NCI-H1694 (cell line): Measurements from ENCODE around the gene CYB561.

Experiments used
- DNase-seq: peaks from one replicate; lab custom pipeline; 2025; lab: John Stamatoyannopoulos, UW

The CYB561 gene

DNA sequence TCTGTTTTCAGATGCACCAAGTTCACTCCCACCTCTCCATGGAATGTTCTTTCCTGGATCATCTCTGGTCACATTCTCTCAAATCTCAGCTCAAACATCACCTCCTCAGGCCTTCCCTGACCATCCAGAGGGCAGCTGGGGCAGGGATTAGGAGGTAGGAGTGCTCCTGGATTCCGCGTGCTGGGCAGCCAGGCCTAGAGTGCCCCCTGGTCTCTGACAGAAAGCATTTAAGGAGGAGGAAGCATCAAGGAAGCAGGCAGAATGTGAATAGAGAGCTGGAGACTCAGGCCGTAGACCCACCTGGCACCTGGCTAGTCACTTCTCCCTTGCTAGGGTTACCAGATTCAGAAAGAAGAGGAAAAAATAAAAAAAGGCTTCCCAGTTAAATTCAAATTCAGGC is 2.5 kb upstream of the CYB561 start:
- DNase-seq, result no peak

DNA sequence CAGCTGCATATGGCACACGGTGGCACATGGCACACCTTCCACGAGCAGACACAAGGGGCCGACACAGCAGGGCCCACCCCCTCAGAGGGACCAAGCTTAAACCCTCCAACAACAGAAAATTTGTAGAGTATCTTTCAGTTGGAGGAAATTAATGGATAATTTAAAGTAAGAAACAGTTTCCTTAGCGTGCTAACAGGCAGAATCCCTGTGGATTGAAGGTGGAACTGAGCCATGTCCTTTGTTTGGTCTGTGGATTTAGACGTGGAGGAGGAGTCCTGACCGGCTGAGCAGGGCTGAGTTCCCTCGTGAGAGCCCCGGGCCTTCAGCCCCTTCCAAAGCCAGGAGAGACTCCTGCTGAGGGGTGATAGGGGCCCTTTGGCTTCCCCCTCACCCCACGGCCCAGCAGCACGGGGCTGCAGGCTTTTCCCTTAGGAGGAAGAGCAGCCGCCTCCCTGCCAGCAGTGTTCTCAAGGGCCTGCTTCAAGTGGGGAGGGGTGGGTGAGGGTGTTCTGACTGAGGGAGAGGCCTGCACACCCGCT is 1.4 kb upstream of the CYB561 start:
- DNase-seq, result no peak

DNA sequence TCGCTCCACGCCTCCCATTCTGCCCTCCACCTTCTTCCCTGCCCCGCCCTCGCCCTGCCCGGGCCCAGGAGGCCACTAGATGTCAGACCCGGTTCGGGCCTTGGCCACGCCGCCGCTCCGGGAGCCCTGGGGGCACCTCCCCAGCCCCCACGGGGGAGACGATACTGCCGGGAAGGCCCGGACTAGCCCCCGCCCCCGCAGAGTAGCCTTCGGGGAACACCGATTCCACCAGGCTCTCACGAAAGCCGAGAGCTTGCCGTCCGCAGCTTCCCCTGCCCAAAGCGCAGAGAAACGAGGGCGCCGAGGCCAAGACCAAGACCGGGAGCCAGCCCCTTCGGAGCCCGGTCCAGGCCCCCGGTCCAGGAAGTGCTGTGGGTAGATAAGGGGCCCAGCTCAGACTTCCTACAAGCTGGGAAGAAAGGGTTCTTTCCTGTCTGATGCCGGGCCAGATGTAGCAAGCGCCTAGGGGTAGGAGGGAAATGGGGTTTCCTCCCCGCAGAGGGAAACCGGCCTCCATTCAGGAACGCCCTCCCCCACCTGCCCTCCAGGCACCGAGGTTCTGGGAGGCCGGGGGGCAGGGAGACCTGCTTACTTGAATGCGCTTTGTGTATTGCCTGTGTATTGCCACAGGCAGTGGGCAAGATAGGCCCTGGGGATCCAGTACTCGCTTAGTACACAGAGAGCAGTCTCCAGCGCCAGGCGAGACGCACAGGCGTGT is 806 bp upstream of the CYB561 start:
- DNase-seq, result no peak

DNA sequence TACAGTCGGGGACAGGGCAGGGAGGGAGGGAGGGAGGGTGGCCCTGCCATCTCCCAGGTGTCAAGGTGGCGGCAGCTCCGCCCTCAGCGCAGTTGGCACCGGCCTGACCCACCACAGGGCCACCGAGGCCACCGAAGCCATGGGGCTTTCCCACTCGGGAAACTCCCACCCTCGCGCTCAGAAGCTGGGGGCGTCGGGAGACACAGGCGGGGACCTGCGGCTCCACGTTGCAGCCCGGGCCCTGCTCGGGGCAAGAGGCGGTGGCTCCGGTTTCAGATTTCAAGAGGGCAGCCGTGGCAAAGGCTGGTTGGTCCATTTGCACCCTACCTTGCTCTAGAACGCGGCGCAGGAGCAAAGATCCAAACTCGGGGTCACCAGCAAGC is 544 bp downstream of the CYB561 start:
- DNase-seq, result no peak

DNA sequence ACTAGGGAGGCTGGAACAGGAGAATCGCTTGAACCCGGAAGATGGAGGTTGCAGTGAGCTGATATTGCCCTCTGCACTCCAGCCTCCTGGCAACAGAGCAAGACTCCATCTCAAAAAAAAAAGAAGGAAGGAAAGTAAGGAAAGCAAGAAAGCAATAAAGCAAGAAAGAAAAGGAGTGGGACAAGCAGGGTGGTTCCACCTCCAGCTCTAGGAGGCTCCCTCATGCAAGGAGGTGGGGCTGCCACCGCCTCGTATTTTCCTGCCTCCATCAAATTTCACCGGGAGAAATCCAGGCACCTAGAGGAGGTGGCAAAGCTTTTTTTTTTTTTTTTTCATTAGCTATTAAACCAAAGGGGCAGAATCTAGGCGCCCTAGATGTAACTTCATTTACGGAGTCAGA is 1.0 kb downstream of the CYB561 start:
- no peak for DNase-seq

DNA sequence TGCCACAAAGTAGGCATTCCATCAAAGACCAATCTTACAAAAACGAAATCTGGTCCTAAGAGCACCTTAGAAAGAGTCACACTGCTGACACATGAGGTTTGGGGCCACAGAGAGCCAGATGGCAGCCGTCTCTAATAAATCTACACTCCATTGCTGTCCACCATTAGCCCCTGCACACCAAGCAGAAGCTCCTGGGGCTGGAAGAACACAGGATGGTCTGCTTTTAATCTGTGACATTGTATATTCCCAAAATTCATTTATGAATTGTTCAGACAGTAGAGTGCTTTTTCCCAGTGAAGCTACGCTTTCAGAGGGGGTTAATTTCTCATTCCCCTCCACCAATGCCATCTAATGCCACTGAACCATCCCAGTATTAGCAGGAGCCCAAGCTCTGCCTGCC is 1.6 kb downstream of the CYB561 start:
- no peak for DNase-seq

DNA sequence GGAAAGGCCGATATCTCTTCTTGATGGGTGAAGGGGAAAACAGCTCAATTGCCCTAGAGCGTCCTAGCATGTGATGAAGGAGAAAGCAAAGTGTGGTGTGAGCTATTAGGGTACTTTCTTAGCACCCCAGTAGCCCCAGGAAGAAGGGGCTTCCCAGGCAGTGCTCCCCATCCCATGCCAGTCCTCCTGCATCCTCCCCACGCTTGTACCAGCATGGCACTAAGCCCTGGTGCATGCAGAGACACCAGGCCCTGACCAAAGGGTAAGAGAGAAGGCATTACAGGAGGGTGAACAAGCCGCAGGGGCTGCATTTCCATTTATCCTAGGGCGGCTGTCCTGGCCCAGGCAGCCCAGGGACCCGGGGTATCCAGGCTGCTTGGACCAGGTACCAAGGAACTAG is 3.1 kb downstream of the CYB561 start:
- no peak for DNase-seq

DNA sequence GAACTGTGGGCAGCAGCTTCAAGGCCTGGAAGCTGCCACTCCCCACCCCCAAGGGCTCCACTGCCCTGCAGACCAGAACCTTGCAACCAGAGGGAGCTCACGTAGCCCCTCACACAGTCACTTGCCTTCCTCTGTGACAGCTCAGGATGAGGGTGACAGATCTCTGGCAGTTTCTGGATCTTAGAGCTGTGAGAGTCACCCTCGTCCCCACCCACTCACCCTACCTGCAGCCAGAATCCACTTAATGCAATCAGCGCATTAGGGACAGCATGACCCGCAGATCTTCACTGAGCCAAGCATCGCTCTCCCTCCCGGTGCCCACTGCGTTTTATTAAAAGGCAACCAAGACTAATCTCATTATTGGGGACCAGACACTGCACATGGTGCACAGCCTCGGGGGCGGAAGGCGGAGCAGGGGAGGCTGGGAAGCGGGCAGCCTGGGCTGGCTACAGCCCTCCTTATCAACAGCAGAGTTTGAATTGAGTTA is 3.5 kb downstream of the CYB561 start:
- DNase-seq, result peak; percentile 41

DNA sequence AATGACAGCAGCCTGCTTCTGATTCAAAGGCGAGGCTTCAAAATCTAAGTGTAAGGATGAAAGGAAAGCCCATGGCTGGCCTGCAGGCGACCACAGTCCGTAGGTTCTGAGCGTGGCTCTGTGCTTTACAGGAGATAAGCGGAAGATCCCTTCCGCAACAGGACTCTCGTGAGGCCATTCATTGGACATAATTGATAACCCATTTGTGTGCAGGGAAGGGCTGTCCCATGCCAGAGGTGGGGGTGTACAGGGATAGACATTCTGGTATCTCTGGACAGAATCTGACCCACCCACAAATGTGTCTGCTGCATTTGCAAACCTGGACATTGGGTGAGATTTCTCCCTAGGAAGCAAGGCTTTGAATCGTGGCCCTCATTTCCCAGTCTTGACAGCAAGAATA is 4.0 kb downstream of the CYB561 start:
- DNase-seq, result no peak

DNA sequence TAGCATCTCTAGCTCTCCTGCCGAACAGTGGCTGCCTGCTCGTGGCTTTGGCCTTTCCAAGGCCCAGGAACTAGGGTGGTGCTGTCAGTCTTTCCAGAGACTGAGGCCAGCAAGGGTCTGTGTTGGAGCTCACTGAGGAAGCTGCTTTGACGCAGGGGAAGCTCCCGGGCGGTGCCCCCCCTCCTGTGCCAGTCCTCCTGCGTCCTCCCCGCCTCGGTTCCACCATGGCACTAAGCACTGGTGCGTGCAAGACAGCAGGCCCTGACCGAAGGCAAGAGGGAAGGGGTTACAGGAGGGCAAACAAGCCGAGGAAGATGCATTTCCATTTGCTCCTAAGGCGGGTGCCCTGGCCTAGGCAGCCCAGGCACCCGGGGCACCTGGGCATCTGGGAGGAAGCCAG is 4.5 kb downstream of the CYB561 start:
- no peak for DNase-seq

DNA sequence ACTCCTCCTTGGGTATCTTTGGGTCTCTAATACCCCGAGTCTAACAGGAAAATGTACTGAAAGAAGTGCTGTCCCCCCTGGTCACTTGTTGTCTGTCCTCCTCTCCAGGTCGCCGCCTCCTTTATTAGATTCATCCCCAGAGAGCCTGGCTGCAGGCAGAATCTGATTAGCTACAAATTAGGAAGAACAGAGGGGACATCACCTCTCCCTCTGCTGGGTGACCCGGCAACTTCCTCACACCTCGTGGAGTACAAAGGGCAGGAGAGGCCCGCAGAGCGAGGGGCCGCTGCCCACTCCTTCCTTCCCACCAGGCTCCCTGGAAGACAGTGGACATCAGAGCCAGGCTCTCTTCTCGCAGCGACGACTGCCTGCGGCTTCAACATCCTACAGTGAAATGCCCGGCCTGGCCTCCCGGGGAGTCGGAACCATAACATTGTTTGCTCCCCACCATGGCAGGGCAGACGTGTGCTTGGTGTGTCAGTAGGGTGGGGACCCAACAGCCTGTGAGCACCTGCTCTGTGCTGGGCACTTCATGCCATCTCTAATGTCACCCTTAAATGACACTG is 5.3 kb downstream of the CYB561 start:
- DNase-seq, result no peak

DNA sequence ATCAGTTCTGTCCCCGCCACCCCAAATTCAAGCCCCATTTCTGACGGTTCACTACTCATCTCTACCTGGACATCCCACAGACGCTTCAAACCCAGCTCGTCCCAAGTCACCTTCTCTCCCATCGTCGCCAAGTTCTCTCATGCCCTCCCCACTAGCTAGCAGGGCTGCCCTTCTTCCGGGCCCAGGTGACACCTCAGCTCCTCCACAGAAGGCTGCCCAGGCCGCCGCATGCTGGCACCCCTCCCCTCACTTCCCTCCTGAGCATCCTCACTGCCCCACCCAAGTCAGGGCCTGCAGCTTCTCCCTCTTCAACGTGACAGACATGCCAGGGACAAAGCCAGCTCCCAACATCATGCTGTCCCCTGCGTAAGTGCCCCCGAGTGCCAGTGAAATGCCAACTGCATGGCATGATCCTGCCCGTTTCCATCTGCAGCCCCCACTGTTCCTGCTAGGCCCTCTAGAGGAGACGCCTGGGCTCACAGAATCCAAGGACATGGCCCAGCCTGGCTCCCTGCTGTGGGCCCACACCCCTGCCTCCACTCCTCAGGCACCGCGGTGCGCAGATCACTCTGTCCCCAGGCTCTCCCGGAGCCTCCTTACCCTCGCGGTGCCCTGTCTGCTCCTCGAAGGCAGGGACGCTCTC is 5.9 kb downstream of the CYB561 start:
- no peak for DNase-seq

DNA sequence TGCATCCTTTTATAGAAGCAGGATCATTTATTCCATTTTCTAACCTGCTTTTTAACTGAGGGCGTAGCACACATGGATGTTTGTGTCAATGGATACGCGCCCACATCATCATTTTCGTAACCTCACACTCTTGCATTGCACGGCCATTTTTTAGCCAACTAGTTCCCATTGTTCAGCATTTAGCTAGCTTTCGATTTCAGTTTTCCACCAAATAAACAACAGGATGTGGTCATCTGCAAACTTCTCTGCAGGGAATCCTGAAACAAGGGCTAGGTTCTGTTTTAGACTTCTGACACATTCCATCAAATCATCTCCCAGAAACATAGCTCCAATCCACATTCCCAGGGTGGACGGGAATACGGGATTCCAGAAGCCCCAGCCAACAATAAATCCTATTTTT is 6.4 kb downstream of the CYB561 start:
- DNase-seq, result no peak

DNA sequence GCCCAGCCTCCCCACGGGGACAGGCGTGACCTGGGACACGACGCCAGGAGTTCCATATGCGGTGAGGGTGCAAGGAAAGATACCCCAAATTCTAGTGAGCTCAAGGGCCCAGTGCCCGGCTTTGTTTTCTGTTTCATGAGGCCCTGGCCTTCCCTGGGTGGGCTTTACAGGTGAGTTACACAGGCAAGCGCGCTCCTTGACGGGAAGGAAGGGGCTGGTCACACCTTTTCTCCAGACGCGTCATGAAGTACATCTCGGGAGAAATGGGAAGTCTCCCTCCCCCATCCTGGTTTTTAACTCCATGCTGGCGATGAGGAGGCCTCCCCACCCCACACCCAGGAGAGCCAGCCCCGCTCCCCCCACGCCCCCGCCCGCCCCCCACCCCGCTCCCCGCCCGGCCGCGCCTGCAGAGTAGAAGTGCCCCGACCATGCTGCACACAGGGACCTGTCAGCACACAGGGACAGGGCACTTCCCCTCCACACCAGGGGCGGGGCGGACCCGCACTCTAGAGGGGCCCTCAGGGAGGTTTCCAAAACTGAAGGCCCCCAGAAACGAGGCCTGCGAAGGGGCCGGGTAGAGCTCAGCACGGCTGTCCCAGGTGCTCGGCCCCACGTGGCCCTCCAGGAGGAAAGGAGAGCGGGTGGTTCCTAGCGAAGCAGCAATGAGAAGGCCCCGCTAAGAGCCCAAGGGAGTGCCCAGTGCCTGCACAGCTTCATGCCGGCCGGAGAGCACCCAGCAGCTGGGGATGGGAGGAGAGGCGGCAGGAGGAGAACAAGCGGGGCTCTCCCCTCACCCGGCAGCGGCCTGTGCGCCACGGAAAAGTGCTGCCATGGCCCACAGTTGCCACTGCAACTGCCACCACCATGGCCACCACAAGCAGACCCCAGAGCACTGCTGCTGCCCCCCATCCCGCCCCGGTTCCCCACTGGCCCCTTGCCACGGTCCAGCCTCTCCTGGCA is 7.7 kb downstream of the CYB561 start:
- DNase-seq, result no peak

DNA sequence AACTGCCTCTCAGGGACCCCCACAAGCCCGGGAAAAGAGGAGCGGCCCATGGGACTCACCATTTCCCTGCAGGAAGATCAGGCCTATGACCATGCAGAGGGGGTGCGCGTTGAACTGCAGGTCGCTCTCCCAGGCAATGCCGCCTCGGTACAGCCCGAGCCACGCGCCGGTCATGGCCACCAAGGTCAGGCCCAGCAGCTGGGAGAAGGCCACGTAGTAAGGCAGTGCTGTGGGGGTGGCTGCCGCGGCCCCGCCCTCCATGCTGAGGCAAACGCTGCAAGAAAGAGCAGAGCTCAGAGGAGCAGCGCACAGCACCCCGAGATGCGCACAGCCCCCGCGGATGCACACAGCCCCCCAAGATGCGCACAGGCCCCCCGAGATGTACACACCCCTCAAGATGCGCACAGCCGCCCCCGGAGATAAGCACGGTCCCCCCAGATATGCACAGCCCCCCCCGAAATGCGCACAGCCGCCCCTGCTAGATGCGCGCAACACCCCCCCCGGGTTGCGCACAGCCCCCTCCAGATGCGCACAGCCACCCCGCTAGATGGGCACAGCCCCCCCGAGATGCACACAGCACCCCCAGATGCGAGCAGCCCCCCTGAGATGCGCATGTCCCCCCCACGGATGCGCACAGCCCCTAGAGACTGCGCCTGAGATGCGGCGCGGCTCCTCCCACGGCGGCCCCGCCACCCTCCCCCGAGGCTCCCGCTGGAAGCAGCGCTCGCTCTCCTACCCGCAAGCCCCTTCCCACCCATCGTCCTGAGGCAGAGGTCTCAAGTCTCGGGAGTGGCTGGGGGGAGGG is 8.6 kb downstream of the CYB561 start:
- no peak for DNase-seq

DNA sequence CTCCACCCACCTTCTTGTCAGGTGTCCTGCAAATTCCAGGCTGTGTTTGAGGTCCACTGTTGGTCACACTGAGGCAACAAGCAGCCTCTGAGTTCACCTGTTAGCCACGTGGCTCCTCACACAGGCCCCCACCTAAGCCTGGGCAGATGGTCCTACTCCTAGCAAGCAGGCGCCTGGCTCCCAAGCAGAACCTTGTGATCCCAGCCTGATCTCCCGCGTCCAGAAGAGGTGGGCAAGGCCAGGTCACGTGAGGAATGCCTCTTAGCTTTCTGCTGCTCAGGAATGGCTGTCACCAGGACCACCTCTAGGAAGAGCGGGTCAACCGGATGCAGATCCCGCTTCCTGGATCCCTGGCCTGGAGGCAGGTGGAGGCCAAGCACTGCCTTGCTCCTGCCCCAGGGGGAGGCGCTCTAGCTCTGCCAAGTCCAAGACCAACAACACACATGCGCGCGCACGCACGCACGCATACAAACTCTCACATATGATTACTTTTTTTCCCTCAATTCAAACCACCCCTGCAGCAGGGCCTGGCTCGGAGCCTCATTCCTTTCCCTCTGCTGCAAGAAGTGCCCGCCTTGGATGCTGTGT is 9.5 kb downstream of the CYB561 start:
- DNase-seq, result no peak

DNA sequence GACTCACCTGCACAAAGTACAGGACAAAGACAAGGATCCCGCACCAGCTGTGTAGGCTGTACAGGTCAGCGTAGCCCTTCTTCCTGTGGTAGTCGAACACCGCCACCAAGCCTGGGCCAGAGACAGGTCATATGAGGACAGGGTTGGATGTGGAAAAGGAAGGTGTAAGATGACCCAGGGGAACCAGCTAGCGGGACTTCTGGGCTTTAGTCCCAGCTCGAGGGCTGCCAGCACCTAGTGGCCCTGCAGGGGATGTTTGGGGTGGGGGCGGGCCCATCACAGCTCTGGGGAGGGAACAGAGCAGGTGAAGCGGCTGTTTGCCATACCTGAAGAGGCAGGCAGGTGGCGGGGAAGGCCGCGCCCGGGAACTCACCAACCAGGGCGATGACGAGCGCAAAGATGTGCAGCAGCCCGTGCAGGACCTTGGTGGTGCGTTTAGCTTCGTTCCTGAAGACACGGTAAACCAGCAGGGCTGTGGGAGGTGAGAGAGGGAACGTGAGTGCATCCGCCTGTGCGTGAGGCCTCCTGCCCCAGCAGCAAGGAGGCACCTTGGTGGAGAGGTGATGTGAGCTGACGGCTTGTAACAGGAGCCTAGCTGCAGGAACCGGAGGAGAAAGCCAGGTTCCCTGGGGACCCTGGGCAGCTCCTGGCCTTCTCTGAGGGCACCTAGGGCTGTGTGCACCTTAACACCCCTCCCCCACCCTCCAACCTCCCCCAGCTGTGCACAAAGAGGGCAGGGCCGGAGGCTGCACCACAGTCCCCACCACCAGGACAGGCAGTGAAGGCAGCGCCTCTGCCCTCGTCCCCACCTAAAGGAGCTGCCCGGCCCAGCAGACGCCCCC is 10.2 kb downstream of the CYB561 start:
- no peak for DNase-seq

DNA sequence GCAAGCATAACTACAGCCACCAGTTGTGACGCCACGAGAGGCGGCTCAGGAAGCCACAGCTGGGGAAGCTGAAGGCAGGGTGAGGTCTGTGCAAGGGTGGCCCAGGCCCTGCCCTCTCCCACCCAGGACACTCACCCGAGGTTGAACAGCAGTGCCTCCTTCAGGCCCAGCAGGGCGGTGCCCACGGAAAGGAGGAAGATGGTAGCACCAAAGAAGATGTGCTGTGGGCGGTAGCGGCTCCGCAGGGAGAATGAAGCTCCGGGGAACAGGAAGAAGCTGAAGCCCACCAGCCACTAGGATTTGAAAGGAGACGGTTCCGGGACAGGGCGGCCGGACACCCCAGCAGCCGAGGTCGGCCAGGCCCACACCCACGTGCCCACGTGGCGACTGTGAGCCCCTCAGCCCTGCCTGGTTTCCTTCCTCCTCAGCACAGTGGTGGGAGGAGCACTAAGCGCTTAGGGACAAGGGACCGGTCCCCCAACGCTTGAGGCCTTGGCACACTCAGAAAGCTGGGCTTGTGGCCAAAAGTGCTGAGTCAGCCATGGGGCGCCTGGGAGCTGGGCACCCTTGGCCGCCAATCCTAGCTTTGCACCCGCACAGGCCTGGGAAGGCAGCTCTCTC is 11.0 kb downstream of the CYB561 start:
- peak; percentile 49 for DNase-seq
